Right renal cortex interstitium (tissue), 3 donors: ENCODE data around the gene DMBT1. TPM values are rescaled to one million over a fixed set of nuclear protein-coding genes. Genes with fewer than 3 reads are reported as not detected.

ENCODE experiments used
- DNase-seq, 3 donors: peaks; one replicate each; pipeline ENCODE4 v3.0.0-alpha.2; 2013; ENCODE audit warnings: low read depth in 3 of 3, low spot score in 2 of 3
- polyA plus RNA-seq, 3 donors: library from polyadenylated mRNA; unstranded; fragments of 120-200 nt; gene quantifications; one replicate each; pipeline ENCODE4 v1.2.1, GENCODE V29; 2013; ENCODE audit not compliant: insufficient read length in 3 of 3

The DMBT1 gene
- polyA plus RNA-seq, 3 donors = 0.04 to 0.08 TPM; not detected in 1

DNA sequence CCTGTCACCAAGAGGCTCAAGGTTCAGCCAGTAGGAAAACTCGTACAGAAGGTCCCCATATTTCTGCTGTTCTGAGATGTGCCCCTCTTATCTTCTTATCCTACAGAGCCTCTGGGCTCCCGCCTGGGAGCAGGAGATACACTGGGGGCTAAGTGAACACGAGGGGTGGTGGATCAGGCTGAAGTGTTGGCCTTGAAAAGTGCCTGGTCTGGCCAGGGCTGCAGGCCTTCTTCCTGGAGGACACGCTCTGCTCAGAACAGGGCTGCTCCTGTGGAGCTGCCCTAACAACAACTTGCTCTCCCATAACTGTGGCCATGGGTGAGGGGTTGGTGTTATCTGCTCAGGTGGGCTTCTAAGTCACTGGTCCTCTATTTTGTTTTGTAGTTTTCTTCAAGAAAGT is 105.4 kb downstream of the DMBT1 start:
- no peak for DNase-seq

DNA sequence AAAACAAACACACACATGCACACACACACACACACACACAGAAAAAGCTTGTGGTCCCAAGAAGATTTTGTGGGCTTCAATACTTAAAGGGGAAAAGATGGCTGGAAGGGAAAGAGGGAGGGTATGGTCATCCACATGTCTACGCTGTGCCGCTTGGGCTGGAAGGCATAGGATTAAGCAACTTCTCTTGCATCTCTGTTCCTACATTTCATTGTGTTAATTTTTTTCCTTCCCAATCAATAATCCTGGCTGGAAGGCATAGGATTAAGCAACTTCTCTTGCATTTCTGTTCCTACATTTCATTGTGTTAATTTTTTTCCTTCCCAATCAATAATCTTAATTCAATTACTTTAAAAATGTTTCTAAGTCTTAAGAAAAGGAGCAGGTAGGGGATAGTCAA is 108.5 kb downstream of the DMBT1 start:
- DNase-seq = no peak

DNA sequence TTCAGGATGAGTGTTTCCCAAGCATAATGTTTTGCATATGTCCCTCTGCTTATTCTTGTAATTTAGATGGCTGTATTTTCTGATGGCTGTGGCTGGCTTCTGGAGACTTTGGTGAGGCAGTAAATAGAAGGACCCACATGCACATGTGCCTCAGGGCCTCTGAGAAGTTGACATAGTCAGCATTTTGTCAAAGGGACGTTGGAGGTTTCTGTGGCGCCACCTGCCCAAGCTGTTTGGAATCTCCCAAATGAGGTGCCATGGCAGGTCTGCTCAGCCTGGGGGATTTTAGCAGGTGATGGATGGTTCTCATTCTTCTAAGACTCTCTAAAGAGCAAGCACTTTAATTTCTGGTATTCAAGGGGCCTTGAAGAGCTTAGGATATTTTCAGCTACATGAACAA is 109.3 kb downstream of the DMBT1 start:
- DNase-seq = no peak

DNA sequence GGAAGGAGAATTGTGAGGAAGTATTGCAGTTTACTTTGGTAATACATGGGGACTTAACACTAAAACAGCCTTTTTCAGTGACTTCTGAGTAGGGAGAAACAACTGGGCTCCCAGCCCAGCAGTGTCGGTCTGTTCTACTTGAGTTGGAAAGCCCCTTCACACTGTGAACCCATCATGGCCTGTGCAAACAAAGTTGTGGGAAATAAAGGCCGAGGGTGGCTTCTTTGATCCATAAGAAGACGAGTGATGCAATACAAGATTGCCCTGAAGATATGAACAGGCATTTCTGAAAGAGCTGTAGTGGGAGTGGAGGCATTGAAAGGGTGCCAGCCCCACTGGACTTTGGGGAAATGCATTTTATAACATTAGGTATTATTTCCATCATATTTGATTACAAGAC is 110.8 kb downstream of the DMBT1 start:
- DNase-seq = no peak

DNA sequence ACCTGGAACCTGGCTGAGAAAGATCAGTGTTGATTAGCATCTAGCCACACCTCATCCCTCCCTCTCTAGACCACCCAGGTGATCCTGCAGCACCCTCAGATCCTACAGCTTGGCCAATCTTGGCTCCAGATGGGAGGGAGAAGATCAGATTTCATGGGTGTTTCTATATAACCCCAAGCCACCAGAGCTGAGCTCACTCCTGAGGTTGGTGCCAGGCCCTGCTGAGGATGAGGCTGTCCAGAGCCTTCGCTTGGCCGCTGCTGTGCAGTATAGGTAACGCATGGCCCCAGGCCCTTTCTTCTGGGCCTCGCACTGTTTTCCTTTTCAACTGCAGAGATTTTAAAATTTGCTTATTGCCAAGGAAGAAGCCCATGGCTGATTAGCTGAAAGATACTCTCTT is 112.1 kb downstream of the DMBT1 start:
- no peak for DNase-seq

DNA sequence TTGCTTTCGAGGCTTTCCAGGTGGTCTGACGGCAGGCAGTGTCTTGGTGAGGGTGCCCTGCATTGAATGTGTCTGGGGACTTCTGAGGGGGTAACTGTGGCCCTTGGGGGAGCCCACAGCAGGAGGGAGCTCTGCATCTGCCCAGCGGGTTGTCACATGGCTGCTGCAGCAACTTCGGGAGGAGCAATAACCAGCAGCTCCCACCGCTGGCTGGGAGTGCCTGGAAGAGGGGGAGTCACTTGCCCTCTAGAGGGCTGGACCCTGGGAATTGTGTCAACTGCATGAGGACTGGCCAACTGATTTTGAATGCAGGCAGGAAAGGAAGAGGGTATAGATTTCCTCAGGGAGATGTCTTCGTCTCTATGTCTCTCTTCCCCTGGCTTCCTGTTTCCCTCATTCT is 112.7 kb downstream of the DMBT1 start:
- no peak for DNase-seq

DNA sequence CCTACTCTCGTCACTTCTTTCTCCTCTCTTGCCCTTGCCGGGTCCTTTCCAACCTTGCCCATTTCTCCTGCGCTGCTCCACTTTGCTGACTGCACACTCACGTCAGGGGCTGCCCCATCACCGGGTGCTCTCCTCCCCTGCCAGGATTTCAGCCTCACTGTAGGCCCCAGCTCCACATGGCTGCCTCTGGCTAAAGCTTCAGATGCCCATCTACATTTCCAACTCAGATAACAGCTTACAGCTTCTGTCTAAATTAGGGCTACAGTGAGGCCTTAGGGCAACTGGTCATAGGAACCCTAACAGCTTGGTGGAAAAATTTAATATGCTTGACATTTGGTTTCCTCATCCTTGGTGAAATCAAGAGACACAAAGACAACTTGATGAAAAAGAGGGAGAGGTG is 113.2 kb downstream of the DMBT1 start:
- no peak for DNase-seq

DNA sequence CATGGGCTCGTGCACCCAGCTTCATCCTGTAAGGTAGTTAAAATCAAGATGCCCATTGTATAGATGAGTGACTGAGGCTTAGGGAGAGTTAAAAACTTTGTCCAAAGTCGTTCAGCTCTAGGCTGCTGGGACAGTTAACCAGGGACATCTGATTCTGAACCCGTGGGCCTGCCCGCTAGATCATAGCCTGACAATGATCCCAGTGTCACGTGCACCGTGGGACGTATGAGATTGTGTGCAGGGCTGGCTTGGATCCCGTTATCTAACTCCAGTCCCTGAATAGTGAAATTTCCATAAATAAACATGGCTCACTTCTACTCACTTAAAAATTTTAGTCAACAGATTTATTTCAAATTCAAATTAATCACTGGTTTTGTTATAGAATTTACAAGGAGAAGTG is 114.2 kb downstream of the DMBT1 start:
- no peak for DNase-seq

DNA sequence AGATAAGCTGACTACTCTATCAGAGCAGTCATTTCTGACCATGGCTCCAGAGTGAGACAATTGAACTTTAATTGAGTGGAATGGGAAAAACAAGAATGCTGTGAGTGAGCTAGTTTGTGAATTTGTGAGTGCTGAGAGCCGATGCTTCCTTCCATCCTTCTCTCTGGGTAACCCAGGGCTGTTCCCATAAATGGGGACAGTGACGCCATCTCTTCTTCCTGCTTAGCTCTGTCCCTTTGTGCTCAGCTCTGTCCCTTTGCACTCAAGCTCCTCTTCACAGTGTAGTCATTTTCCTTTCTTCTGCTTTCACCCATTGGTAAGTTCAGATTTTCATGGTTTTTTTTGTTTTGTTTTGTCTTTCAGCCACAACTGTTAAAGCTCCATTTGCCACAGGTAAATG is 114.7 kb downstream of the DMBT1 start:
- no peak for DNase-seq

DNA sequence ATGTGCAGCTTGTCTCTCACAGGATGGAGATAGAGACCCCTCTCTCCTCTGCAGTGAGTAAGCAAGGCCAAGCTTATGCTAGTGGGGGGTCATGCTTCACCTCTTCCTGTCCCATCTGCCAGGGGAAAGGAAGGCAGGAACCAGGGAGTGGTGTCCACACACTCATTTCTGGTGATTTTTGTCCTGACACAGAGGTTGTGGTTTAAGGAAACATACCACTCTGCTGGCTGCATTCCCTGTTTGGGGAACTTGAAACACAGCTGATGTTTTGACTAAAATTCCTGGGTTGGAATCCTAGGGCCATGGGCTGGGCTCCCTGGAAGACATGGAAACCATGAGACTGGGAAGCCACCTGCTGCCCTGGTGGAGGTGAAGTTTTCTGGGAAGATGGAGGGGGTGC is 117.7 kb downstream of the DMBT1 start:
- DNase-seq = no peak

DNA sequence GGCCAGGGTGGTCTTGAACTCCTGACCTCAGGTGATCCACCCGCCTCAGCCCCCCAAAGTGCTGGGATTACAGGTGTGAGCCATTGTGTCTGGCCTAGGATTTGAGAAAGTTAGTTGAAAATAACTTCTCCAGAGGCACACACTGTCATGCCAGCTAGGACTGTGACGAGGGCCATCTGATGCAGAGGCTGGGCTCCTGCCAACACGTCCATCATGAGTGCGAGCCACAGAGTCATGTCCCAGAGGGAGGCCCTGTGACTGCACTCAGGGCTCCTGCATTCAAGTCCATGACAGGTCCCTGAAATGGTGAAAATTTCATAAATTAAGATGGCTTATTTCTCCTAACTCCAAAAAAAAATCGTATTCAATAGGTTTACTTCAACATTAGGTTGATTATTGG is 122.0 kb downstream of the DMBT1 start:
- DNase-seq = no peak

DNA sequence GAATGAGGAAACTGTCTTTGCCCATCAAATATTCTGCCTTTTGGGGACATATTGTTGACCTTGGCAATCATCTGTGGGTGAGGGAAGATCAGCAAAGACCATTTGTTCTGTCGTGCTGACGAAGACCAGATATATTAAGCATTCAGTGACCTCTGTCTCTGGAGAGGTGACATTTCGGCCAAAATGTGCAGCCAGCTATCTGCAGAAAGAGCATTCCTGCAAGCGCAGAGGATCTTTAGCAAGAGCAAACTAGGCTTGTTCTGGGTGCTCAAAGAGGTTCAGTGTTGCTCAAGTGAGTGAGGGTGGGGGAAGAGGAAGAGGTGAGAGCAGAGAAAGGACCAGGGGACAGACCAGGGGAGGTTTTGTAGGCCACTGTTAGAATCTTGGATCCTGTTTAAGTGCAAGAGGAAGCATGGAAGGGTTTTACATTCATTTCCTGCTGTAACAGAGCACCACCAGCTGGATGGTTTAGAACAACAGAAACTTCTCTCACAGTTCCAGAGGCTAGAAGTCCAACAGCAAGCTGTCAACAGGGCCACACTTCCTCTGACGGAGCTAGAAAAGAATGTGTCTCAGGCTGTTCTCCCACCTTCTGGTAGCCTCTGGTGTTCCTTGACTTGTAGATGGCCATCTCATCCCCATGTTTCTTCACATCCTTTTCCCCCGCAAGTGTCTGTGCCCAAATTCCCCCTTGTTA is 127.9 kb downstream of the DMBT1 start:
- peak in 1 of 3 donors; percentile 10 for DNase-seq

DNA sequence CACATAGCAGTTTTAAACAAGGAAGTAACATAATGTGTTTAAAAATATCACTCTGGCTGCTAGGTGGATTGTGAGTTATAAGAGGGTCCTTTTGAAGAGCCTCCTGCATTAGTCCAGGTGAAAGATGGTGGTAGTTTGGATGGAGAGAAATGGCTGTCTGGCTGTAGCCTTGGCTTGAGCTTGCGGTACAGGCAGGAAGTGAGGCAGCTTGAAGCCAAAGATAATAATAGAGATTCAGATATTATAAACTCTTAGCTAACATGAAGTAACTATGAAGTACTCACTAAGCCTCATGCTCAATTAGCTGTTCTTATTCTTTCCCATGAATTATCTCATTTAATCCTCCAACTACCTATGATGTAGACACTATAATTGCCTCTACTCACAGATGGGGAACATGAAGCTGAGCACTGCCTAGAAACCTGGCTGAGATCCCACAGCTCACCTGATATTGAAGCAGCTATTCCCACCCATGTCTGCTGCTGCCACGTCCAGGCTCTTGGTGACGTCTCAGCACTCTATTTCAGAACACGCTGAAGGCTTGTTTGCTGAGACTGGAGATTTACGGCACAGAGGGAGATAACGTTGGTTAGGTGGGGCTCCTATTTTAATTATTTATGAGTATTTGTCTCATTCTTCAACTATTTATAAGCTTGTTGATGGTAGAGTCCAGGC is 128.7 kb downstream of the DMBT1 start:
- no peak for DNase-seq

DNA sequence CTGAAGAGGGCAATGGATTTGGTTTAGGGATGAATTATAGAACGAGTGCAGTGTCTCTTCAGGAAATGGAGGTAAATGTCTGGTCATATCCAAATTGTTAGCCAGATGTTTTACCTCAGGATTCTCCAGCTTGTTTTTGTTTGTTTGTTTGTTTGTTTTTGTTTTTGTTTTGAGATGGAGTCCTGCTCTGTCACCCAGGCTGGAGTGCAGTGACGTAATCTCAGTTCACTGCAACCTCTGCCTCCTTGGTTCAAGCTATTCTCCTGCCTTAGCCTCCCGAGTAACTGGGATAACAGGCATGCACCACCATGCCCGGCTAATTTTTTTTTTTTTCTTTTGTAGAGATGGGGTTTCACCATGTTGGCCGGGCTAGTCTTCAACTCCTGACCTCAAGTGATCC is 132.2 kb downstream of the DMBT1 start:
- DNase-seq = no peak

Other genes with a start within 250 kb of the DMBT1 start
- 100 to 1,000 TPM in 1 of 3 donors, 10 to 100 TPM in 2; 91.8 to 105 (median 94.5) TPM for gene PLEKHA1, start 186.0 kb upstream of the DMBT1 start, polyA plus RNA-seq
- under 1 TPM in 1 of 3 donors, not detected in 2; 0.19 TPM for gene ARMS2, start 106.1 kb upstream of the DMBT1 start, polyA plus RNA-seq
- 100 to 1,000 TPM; 206 to 214 (median 207) TPM for gene HTRA1, start 99.2 kb upstream of the DMBT1 start, polyA plus RNA-seq
- not detected for gene C10orf120, start 139.1 kb downstream of the DMBT1 start, polyA plus RNA-seq